Chondrocyte (in vitro differentiated cells): ENCODE data around the gene ATP4A. TPM values are rescaled to one million over a fixed set of nuclear protein-coding genes. Genes with fewer than 3 reads are reported as not detected.

ENCODE experiments used
- DNase-seq: peaks from one replicate; pipeline ENCODE4 v3.0.0; 2021; ENCODE audit warnings: mixed read lengths, low spot score
- H3K27ac Mint-ChIP-seq: one replicate; pipeline ENCODE4 v1.8.0; 2021; ENCODE audit warnings: mild to moderate bottlenecking, moderate library complexity, mixed read lengths; ENCODE audit not compliant: unreplicated experiment
- H3K27me3 Mint-ChIP-seq: 2 replicates; pipeline ENCODE4 v1.8.0; 2021; ENCODE audit warnings: low read depth, mixed read lengths
- H3K36me3 Mint-ChIP-seq: 2 replicates; pipeline ENCODE4 v1.8.0; 2021; ENCODE audit warnings: low read depth, mixed read lengths
- H3K4me1 Mint-ChIP-seq: 2 replicates; pipeline ENCODE4 v1.8.0; 2021; ENCODE audit warnings: low read depth, mild to moderate bottlenecking, mixed read lengths
- H3K4me3 Mint-ChIP-seq: one replicate; pipeline ENCODE4 v1.8.0; 2021; ENCODE audit warnings: mild to moderate bottlenecking, moderate library complexity, mixed read lengths; ENCODE audit not compliant: unreplicated experiment
- H3K9me3 Mint-ChIP-seq: 2 replicates; pipeline ENCODE4 v1.8.0; 2021; ENCODE audit warnings: low read depth, mixed read lengths
- total RNA-seq: library from RNA; stranded (reverse); gene quantifications from 3 replicates; pipeline ENCODE4 v1.2.1, GENCODE V29; 2021
- TF ChIP-seq, protein P1 (sequence below): fragments of 200-600 bp; sonication (generic); IDR thresholded peaks from 2 replicates; pipeline ENCODE4 v1.5.0; 2021; ENCODE audit warnings: antibody characterized with exemption, mild to moderate bottlenecking, moderate library complexity

The ATP4A gene
- total RNA-seq, 1 donor from 2014 or later, result not detected

DNA sequence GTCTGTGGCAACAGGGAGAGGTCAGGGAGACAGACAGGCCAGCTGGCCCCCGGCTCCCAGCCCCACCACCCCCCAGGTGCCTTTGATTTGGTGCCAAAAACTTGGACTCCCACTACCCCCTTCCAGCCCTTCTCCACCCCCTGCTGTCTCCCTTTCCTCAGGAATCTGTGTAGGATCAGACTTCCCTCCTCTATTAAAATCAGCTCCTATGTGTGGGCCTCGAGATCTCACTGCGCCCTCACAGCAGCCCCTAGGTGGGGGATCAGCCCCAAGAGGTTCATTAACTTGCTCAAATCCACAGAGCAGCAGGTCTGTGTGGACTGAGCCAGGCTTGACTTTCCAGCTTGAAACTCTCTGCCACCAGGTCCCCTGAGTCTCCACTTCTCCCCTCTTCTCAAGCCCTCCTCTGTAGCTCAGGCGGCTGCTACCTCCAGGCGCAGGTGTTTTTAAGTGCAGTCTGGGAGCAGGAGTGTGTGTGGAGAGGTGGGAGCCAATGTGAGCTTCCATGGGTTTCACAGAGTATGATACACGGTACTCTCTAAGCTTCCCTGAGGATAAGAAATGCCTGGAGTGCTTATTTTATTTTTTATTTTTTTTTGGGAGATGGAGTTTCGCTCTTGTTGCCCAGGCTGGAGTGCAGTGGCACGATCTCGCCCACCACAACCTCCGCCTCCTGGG, 28.5 kb downstream of the ATP4A start:
- no peaks in the 10 kb centered on the region for H3K4me1 Mint-ChIP-seq
- no peaks in the 10 kb centered on the region for H3K36me3 Mint-ChIP-seq
- peaks cover 1% of the 10 kb centered on the region for H3K27me3 Mint-ChIP-seq
- TF ChIP-seq, protein P1, sequence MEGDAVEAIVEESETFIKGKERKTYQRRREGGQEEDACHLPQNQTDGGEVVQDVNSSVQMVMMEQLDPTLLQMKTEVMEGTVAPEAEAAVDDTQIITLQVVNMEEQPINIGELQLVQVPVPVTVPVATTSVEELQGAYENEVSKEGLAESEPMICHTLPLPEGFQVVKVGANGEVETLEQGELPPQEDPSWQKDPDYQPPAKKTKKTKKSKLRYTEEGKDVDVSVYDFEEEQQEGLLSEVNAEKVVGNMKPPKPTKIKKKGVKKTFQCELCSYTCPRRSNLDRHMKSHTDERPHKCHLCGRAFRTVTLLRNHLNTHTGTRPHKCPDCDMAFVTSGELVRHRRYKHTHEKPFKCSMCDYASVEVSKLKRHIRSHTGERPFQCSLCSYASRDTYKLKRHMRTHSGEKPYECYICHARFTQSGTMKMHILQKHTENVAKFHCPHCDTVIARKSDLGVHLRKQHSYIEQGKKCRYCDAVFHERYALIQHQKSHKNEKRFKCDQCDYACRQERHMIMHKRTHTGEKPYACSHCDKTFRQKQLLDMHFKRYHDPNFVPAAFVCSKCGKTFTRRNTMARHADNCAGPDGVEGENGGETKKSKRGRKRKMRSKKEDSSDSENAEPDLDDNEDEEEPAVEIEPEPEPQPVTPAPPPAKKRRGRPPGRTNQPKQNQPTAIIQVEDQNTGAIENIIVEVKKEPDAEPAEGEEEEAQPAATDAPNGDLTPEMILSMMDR, result no peak
- no peaks in the 10 kb centered on the region for H3K9me3 Mint-ChIP-seq
- no peak overlapping the region for H3K4me3 Mint-ChIP-seq
- no peak overlapping the region for H3K27ac Mint-ChIP-seq
- DNase-seq, result no peak

DNA sequence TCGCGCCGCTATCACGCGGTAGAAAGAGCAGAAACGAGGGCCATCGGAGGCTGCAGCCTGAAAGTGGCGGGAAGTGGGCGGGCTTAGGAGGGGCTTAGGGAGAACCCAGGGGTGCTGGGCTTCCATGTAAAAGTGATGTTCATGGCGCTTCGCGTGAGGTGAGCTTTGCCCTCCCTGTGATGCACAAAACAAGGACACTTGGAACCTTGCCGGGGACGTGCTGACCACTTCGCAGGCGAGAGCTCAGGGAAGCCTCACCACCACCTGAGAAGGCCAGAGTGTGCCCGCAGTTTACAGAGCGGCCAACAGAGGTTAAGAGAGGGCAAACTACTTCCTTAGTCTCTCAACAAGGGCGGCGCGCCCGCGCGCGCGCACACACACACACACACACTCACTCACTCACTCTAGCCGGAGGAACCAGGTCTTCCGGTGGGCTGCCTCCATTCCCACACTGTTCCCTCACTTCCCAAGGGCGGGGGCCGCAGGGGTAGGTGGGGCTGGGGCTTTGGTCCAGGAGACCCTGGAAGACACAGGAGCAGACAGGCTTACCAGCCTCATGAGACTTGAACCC, 29.6 kb downstream of the ATP4A start:
- TF ChIP-seq, protein P1, result no peak
- H3K27ac Mint-ChIP-seq, result no peak overlapping the region
- H3K4me1 Mint-ChIP-seq, result no peaks in the 10 kb centered on the region
- H3K36me3 Mint-ChIP-seq, result no peaks in the 10 kb centered on the region
- no peaks in the 10 kb centered on the region for H3K9me3 Mint-ChIP-seq
- no peak overlapping the region for H3K4me3 Mint-ChIP-seq
- H3K27me3 Mint-ChIP-seq, result peaks cover 1% of the 10 kb centered on the region
- no peak for DNase-seq

DNA sequence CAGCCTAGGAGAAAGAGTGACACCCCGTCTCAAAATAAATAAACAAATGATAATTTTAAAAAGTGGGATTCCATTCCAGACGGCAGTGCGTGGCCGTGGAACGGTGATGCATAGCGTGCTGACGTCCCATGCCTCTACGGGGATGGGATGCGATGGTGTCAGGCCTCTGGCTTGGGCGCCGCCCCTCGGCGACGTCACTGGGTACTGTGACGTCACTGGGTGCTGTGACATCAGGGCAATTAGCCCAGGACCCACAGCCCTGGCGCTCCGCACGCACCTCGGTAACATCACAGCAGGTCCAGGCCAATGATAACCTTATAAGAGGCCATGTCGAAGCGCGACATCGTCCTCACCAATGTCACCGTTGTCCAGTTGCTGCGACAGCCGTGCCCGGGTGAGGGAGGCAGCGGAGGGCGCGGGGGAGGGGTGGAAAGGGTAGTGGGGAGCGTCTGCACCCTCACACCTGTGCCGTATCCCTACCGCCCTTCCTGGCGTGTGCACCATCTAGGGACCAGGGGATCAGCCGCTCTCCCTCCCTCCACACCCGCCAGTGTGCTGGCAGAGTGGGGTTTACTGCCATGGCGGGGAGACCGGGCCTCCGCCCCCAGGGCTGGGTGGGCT, 30.1 kb downstream of the ATP4A start, which contains the start of gene GAPDHS:
GAPDHS (plus strand) TSS at position 256 of the 621 bp plus-strand sequence; CDS start at position 328, 72 bp downstream.
- DNase-seq, result no peak
- Mint-ChIP-seq H3K27me3 (peaks cover 1% of the 10 kb centered on the region), H3K4me1 (no peaks in the 10 kb centered on the region), H3K36me3 (no peaks in the 10 kb centered on the region), H3K4me3 (no peak within 1 kb of the TSS), H3K27ac (no peak within 1 kb of the TSS), H3K9me3 (no peaks in the 10 kb centered on the region)
- TF ChIP-seq, protein P1, result no peak

DNA sequence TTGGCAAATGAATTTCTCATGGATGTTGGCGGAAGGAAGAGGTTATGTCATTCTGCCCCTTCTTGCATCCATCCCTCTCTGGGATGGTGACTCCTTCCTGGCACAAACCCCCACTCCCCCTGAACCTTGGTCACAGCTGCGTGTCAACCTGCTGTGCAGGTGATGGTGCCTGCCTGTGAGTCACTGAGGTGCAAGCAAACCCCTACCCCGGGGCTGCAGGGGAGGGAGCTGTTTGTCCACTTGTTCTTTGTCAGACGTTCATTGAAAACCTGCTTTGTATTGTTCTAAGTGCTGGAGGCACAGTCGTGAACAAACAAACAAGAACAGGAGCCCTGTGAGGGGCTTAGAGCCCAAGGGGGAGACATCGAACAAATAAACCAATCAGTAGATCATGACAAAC, 32.2 kb downstream of the ATP4A start:
- H3K27ac Mint-ChIP-seq, result no peak overlapping the region
- no peak for DNase-seq
- no peaks in the 10 kb centered on the region for H3K9me3 Mint-ChIP-seq
- H3K4me1 Mint-ChIP-seq, result no peaks in the 10 kb centered on the region
- H3K36me3 Mint-ChIP-seq, result no peaks in the 10 kb centered on the region
- TF ChIP-seq, protein P1, result no peak
- no peak overlapping the region for H3K4me3 Mint-ChIP-seq
- peaks cover 1% of the 10 kb centered on the region for H3K27me3 Mint-ChIP-seq
